ENCODE results near the gene B3GNT9.

B3GNT9 gene

GRCh38 chr16:67109407-67110135 lies 41.2 kb downstream of the B3GNT9 start, which contains the start of gene PHAF1:
Gene PHAF1 (plus strand): TSS chr16:67109941. CDS start chr16:67110176, 235 bp downstream.
- DNase-seq = peak; percentile 92

GRCh38 chr16:67108931-67109406 lies 41.8 kb downstream of the B3GNT9 start:
- DNase-seq = no peak

DNA sequence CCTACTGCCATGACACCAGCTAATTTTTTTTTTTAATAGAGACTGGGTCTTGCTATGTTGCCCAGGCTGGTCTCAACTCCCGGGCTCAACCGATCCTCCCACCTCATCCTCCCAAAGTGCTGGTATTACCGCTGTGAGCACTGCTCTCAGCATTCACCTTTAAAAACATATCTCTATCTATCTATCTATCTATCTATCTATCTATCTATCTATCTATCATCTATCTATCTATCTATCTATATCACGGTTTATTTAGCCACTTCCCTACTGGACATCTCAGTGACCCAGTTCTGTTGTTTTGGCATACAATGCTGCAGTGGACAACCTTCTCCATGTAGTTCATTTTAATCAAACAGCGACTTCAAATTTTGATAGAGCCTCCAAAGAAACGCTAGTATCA lies 42.3 kb downstream of the B3GNT9 start:
- no peak for DNase-seq

DNA sequence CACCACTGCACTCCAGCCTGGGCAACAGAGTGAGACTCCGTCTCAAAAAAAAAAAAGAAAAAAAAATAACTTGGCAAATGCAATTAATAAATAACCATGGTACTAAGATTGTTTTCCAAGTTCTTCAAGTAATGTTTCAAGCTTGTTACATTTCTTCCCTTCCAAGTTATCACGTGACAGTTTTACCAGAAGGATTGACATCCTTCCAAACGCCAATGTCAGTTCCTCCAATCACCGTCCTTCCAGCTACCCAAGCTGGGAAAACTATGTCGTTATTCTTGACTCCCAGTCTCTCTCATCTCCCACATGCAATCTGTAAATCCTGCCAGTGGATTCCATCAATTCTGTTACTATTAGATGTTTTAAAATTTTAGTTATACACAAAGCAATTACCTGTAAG lies 44.9 kb downstream of the B3GNT9 start:
- DNase-seq = no peak

- DNase-seq = no peak
Observed at GRCh38 chr16:67105246-67105645, 45.6 kb downstream of the B3GNT9 start.

- no peak for DNase-seq
Observed at GRCh38 chr16:67104845-67105244, 46.0 kb downstream of the B3GNT9 start.

DNA sequence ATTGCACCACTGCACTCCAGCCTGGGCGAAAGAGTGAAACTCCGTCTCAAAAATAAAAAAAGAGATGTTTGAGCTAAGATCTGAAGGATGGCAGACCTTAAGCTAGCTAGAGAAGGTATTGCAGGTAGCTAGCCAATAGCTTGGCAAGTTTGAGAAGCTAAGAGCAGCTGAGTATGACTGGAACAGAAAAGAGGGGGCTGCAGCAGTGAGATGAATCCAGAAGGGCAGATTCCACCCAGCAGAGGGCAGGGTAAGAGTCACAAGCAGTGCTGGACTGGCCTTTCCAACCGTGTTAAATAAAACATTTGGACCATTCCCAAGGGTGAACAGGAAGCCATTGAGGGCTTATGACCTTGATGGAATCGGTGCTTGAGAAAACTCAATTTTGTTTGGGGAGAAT lies 46.7 kb downstream of the B3GNT9 start:
- no peak for DNase-seq

GRCh38 chr16:67101311-67102082 lies 49.3 kb downstream of the B3GNT9 start:
- no peak for DNase-seq

- peak; percentile 36 for DNase-seq
Observed at GRCh38 chr16:67100569-67101310, 50.1 kb downstream of the B3GNT9 start.

GRCh38 chr16:67098599-67098998 lies 52.2 kb downstream of the B3GNT9 start:
- no peak for DNase-seq
